ENCODE data around the gene RPGRIP1. TPM values are rescaled to one million over a fixed set of nuclear protein-coding genes. Genes with fewer than 3 reads are reported as not detected.
"Not testable (repeated sequence)": the region's sequence is repeated elsewhere in the genome, so short reads cannot be mapped to it uniquely, and the experiment has no call there.

RPGRIP1 gene
- under 0.01 TPM for total RNA-seq

DNA sequence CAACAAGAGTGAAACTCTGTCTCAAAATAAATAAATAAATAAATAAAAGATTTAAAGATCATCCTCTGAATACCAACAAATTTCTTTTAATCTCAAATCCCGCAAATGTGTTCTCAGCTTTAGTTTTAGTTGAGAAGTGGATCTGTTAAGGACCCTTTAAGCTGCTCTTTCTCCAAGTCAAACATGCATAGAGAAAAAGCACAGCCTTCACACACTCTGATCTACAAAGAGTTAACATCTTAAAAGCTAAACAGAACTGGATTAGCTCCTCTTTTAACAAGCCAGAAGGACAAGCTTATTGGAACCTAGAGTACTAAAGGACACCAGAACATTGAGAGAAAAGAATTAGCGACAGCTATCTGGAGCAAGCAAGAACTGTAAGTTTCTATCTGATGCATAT lies at the start of gene RPGRIP1:
Gene RPGRIP1, plus strand, starts transcription at position 301 of the 400 bp plus-strand sequence. CDS start 7,894 bp downstream, outside the sequence.
- DNase-seq (ENCODE audit: low read depth in 2 of 3, low spot score in 2 of 3) = no peak

DNA sequence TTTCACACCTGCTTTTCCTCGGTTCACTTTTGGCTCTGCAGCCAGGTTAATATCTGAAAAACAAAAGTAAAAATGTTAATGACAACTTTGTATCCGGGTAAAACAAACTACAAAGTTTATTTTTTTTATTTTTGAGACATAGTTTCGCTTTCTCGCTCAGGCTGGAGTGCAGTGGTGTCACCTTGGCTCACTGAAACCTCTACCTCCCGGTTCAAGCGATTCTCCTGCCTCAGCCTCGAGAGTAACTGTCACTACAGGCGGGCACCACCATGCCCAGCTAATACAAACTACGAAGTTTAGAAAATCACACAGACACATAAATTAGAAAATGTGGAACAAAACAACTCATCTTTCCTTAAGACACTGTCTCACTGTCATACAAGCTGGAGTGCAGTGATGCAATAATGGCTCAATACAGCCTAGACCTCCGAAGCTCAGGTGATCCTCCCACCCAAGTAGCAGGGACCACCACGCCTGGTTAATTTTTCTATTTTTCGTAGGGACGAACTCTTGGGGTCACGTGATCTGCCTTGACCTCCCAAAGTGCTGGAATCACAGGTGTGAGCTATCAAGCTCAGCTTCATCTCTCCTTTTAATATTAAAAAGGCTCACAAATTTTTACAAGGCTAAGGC lies 48.7 kb upstream of the RPGRIP1 start:
- DNase-seq (ENCODE audit: low read depth in 2 of 3, low spot score in 2 of 3) = no peak

DNA sequence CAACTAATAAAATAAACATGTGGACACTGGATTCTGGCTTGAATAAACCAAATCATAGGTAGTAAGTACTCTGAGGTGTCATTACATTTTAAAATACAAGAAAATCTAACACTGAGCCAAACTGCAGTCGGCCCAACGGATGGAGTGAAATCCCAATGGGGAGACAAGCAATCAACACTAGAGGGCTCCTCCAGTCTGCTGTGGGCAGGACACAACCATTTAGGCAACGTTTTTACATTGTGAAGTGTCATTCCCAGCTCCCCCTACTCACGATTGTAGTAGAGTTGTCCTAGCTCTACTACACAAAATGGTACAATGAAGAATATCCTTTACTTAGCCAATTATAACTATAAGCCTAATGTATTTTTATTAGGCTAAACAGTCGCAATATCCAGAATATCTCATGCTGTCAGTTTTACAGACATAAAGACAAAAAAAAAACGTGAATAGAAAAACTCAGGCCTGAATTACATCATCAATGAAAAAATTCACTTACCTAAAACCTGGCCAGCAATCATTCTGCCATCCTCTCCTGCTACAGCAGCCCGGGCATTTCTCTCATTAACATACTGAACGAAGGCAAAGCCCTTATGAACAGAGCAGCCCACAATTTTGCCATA lies 46.3 kb upstream of the RPGRIP1 start:
- DNase-seq (ENCODE audit: low read depth in 2 of 3, low spot score in 2 of 3) = peak in 2 of 3 donors; percentile 13 to 16

DNA sequence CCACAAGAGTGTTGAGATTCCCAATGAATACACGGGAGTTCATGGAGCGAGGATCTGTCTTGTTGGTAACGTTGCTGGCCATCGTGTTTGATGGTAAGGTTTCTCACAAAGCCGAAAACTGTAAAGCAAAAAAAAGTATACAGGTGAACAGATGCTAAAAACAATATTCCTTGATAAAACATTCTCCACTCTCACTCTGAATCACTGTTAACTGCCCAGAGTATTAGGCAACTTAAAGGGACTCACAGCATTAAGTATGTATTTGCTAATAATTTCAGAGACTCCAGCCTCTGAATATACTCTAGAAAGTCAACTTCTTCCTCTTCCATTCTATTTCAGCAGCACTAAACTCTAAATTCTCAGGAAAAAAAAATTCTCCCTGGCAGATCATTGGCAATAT lies 45.8 kb upstream of the RPGRIP1 start:
- DNase-seq (ENCODE audit: low read depth in 2 of 3, low spot score in 2 of 3) = no peak

DNA sequence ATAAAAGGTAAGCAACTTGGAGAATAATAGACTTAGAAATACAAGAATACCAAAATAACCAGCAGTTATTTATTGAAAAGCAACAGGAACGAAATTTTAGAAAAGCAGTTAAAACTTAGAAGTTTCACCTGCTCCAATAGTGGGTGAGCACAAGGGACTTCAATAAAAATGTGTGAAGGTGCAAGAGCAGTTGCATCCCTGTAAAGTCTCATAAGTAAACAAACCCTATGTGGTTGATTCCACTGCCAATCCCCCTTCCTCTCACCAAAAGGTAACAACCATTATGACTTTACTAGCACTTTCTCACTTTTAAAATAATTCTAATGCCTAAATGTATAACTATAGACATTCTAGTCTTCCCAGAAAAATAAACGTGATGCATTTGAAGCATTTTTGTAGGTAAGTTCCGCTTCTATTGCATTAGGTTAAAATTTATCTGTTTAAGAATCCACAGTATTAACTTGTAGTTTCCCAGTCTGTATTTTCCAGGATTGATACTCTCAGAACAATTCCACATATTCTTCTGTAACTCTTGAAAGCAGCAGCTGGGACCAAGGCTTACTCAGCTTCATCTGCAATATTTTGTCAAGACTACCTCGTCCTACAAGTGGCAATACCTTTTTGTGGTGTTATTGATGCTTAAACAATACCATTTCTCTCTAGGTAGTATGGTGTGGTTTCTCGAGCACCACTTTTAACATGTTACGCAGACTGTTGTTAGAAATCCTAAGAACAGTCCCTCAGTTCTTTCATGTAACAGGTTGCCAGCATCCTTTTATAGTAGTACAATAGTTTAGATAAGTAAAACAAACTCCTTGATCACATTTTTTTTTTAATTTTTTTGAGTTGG lies 42.7 kb upstream of the RPGRIP1 start:
- no peak for DNase-seq (ENCODE audit: low read depth in 2 of 3, low spot score in 2 of 3)

DNA sequence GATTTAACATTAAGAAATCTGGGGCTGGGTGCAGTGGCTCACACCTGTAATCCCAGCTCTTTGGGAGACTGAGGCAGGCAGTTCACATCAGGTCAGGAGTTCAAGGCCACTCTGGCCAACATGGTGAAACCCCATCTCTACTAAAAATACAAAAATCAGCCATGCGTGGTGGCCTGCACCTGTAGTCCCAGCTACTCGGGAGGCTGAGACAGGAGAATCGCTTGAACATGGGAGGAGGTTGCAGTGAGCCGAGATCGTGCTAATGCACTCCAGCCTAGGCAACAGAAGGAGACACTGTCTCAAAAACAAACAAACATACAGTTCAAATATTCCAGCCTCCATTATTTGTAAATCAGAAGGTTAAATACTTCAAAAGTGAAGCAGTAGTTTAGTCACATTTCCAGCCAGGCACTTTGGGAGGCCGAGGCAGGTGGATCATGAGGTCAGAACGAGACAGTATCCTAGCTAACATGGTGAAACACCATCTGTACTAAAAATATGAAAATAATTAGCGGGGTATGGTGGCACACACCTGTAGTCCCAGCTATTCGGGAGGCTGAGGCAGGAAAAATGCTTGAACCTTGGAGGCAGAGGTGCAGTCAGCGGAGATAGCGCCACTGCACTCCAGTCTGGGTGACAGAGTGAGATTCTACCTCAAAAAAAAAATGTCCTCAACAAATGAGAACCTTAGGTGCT lies 40.9 kb upstream of the RPGRIP1 start:
- DNase-seq (ENCODE audit: low read depth in 2 of 3, low spot score in 2 of 3) = no peak

DNA sequence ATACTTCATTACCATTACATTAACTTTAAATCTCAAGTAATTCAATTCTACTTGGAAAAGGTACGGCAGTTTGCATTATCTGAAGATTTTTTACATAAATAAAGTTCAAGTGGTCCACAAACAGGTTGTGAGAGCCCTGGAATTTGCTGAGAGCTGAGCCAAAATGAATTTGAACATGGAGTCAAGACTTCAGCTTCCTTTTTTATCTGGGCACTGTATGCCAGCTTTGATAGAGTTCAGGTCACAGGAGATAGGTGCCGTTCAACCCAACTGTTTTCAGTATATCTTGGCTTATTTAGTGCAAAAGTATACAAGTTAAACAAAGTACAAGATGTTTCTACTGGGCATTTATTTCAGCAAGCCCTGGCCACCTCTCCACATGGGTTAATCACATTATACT lies 39.5 kb upstream of the RPGRIP1 start:
- no peak for DNase-seq (ENCODE audit: low read depth in 2 of 3, low spot score in 2 of 3)

DNA sequence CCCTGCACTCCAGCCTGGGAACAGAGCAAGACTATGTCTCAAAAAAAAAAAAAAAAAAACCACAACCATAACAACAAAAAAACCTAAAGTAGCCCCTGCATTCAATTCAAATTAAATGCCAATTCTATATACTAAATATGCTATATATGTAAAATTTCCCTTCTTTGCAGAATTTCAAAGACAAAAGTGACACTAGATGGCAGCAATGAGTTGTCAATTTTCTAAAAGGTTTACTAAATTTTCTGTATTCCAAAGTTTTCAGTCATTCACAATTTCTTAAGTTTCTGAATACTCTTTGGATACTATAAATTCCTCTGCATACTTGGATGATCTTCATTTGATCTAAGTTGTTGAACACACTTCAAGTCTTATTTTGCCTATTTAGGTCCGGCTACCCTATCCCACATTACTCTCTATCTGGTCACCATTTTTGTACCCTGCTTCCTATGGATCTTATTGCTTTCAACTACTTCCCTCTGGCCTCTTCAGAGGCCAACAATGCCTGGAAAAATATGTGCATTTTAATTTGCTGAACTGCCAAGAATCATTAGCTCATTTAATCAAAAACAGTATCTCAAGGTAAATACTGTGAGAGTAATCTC lies 38.6 kb upstream of the RPGRIP1 start:
- peak in 2 of 3 donors; percentile 32 to 73 for DNase-seq (ENCODE audit: low read depth in 2 of 3, low spot score in 2 of 3)

DNA sequence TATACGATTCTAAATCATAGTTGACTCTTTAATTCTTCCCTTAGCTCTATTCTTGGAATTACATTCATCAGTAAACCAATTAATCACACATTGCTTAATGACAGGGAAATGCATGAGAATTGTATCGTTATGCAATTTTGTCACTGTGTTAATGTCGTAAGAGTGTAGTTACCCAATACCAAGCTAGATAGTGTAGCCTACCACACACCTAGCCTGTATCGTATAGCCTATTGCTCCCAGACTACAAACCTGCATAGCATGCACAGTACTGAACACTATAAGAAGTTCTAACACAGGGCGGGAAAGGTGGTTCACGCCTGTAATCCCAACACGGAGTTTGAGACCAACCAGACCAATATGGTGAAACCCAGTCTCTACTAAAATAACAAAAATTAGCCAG lies 35.3 kb upstream of the RPGRIP1 start:
- DNase-seq (ENCODE audit: low read depth in 2 of 3, low spot score in 2 of 3) = no peak

DNA sequence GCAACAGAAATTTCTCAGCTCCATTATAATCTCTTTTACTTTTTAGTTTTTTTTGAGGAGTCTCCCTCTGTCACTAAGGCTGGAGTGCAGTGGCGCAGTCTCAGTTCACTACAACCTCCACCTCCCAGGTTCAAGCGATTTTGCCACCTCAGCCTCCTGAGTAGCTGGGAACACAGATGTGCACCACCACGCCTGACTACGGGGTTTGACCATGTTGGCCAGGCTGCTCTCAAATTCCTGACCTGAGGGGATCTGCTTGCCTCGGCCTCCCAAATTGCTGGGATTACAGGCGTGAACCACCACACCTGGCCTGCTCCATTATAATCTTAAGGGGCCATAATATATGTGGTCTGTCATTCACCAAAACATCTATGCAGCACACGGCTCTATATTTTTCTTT lies 34.1 kb upstream of the RPGRIP1 start:
- no peak for DNase-seq (ENCODE audit: low read depth in 2 of 3, low spot score in 2 of 3)

DNA sequence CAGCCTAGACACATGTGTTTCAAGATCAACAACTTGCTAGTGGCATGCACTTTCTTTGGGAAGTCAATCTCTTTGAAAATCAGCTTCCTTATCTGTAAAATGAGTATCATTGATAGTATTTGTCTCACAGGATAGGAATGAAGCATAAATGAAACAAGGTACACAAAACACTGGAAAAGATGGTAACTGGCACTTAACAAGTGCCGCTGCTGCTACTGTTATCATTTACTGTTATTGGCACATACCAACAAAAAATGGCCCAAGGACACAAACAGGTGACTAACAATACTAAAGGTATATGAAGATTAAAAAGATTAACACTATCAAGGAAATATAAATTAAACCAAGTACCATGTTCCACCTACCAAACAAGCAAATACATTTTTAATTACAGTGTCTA lies 31.5 kb upstream of the RPGRIP1 start:
- DNase-seq (ENCODE audit: low read depth in 2 of 3, low spot score in 2 of 3) = no peak

DNA sequence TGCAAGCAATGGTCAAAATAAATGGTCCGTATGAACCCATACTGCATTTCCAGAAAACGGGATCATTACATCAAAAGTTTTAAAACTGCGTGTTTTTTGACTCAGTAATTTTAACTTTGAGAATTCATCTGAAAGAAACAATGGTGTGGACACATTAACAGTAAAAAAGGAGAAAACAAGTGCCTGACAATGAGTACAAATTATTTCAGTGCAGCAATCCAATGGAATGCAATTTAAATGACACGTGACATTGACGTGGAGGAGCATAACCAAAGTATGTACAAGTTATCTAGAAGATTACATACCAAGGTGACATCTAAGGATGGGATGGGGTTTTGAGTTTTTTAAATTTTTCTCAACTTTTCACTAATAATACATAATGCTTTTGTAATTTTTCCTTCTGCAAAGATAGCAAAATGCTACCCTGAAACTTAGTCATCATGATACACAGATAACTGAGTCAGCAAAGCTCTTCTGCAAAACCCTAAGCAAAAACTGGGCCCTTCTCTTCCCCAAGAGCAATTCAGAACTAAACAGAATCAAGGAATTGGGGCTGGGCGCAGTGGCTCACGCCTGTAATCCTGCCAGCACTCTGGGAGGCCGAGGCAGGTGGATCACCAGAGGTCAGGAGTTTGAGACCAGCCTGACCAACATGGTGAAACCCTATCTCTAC lies 31.0 kb upstream of the RPGRIP1 start:
- DNase-seq (ENCODE audit: low read depth in 2 of 3, low spot score in 2 of 3) = no peak

DNA sequence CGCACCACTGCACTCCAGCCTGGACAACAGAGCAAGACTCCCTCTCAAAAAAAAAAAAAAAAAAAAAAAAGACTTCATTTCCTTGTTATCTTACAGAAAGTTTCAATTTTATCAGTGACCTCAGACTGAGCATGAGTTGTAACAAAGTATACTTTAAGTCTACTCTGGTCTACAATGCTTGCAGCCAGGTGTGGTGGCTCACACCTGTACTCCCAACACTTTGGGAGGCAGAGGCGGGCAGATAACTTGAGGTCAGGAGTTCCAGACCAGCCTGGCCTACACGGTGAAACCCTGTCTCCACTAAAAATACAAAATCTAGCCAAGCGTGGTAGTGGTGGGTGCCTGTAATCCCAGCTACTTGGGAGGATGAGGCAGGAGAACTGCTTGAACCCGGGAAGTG lies 28.7 kb upstream of the RPGRIP1 start:
- no peak for DNase-seq (ENCODE audit: low read depth in 2 of 3, low spot score in 2 of 3)

DNA sequence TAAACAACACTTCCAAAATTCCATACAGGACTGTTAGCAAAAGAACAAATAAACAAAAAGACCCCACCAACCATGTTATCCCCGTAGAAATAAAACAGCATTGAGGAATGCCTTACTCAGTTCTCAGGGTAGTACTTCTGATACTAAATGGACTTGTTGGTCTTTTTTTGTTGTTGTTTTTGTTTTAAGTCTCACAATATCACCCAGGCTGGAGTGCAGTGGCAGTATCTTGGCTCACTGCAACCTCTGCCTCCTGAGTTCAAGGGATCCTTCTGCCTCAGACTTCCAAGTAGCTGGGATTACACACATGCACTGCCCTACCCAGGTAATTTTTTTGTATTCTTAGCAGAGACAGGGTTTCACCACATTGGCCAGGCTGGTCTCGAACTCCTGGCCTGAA lies 27.7 kb upstream of the RPGRIP1 start:
- DNase-seq (ENCODE audit: low read depth in 2 of 3, low spot score in 2 of 3) = no peak

DNA sequence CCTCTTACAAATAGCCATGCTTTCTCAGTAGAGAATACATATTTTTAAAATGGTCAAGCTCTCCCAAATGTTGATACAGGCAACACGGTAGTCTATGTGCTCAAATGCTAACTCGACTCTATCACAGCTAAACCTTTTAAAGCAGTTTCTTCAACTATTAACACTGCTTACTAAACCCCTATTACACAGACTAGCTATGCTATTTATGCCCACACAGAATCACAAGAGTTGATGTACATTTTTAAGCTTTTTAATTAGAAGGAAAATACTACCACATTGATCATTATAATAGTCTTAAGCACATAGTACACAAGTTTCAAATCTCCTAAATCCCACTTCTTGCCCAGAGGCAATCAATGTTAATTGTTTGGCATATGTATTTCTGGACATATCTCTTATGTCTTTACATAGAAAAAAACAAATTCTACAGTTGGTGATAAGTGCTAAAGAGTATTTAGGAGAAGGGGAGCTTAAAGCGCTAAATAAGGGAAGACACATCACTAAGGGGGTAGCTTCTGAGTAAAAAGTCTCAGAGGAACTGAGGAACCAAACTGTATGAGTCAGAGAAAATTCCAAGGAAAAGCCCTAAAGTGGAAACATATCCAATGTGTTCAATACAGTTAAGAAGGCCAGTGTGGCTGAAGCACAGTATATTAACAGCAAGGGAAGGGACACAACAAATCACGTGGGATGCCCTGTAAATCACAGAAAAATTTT lies 24.3 kb upstream of the RPGRIP1 start:
- no peak for DNase-seq (ENCODE audit: low read depth in 2 of 3, low spot score in 2 of 3)

DNA sequence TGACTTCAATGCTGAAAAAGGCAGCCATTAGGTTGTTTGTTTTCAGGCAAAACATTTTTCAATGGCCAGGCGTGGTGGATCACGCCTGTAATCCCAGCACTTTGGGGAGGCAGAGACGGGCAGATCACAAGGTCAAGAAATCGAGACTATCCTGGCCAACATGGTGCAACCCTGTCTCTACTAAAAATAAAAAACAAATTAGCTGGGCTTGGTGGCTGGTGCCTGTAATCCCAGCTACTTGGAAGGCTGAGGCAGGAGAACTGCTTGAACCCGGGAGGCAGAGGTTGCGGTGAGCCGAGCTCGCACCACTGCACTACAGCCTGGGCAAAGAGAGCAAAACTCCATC lies 23.8 kb upstream of the RPGRIP1 start:
- not testable (repeated sequence) for DNase-seq (ENCODE audit: low read depth in 2 of 3, low spot score in 2 of 3)

DNA sequence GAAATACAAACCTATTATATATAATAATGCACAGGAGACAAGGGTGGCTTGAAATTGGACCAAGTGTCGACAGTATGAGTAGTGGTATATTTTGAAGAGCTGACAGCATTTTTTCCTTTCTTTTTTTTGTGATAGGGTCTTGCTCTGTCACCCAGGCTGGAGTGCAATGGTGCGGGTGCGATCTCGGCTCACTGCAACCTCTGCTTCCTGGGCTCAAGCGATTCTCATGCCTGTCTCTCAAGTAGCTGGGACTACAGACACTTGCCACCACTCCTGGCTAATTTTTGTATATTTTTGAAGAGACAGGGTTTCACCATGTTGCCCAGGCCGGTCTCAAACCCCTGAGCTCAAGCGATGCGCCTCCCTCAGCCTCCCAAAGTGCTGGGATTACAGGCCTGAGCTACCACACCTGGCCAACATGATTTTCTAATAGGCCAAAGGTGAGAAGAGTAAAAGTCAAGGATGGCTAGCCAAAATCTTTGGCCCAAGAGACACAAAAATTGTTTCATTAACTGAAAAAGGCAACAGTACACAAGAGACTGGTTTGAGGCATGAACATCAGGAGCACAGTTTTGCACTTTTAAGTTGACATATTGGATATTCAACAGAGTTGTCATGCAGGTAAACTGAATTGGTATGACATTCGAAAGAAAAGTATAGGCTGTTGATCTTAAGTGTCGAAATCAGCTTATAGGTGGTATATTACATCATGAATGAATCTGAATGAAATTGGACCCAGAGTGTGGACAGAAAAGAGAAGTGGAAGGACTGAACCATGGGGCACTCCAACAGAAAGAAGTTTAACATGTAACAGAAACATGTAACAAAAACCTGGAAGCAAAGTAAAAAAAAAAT lies 23.1 kb upstream of the RPGRIP1 start:
- no peak for DNase-seq (ENCODE audit: low read depth in 2 of 3, low spot score in 2 of 3)

DNA sequence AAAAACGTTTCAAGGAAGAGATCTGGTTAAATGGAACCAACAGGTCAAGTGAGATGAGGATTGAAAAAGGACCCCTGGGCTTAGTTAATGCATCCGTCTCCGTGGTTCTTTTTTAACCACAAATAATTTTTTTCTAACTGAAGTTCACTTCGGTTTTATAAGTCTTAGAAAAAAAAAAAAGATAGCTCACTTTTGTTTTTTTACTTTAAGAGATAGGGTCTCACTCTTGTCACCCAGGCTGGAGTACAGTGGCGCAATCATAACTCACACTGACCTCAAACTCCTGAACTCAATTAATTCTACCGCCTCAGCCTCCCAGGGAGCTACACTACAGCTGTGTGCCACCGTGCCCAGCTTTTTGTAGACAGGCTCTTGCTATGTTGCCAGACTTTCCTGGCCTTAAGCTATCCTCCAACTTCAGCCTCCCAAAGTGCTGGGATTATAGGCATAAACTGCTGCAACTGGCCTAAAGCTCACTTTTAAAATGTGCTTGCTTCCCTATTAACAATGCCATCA lies 22.4 kb upstream of the RPGRIP1 start:
- peak in 1 of 3 donors; percentile 35 for DNase-seq (ENCODE audit: low read depth in 2 of 3, low spot score in 2 of 3)
